HG03139 (cell line): ENCODE data around the gene HSPB7.
"Not testable (repeated sequence)": the region's sequence is repeated elsewhere in the genome, so short reads cannot be mapped to it uniquely, and the experiment has no call there.

Experiments used
- ATAC-seq: cut with Tn5 transposase; IDR thresholded peaks from one replicate; pipeline ENCODE4 v1.9.1; 2021; ENCODE audit not compliant: unreplicated experiment

HSPB7 gene

GRCh38 chr1:16051039-16051438 is 33.2 kb upstream of the HSPB7 start:
- no peak for ATAC-seq

- ATAC-seq = no peak
Observed at GRCh38 chr1:16050328-16050727, 32.5 kb upstream of the HSPB7 start.

DNA sequence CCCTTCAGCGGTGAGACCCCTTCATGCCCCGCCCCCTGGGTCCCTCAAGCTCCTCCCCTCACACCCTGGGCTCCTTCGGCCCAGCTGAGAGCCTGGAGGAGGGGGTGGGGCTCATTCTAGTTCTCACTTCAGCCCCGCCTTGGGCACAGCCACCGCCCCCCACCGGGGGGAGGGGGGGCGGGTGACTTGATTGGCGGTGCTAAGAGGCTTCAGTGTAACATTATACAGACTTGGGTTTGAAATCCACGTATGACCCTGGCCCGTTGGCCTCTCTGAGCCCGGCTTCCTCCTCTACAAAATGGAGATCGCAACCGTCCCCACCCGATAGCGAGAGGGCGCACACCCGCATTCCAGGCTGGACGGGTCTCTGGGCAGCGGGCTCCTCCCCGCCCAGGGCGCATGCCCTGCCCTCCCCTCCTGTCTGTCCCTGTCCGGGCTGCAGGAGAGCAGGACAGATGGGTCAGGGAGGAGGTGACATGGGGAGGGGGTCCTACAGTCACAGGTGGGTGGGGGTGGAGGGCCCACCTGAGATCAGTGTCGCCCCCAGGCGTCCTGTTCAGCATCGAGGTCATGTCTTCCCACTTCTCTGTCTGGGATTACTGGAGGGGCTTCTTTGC is 30.8 kb upstream of the HSPB7 start:
- no peak for ATAC-seq

DNA sequence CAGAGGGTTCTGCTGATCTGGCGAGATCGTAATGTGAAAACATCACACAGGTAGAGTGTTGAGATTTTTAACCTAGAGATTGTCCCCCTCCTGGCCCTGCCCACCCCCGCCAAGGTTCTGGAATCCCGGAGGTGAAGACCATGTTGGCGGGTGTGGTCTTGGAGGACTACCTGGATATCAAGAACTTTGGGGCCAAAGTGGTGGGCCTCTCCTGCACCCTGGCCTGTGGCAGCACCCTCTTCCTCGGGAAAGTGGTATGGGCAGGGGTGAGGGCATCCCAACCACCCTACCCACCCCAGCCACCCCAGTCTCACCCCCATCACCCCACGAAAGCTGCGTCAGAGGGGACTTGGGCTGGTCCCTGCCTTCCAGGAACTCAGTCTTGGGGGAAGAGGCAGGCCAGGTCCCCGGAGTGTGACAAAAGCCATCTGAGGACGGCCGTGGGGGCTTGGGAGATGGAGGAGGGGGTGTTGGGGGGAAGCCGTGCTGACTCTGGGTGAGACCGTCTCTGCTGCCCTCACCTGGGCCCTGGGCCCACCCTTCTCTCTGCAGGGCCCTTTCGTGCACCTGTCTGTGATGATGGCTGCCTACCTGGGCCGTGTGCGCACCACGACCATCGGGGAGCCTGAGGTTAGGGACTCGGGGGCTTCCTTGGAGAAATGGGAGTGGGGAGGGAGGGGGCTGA is 30.1 kb upstream of the HSPB7 start:
- no peak for ATAC-seq

DNA sequence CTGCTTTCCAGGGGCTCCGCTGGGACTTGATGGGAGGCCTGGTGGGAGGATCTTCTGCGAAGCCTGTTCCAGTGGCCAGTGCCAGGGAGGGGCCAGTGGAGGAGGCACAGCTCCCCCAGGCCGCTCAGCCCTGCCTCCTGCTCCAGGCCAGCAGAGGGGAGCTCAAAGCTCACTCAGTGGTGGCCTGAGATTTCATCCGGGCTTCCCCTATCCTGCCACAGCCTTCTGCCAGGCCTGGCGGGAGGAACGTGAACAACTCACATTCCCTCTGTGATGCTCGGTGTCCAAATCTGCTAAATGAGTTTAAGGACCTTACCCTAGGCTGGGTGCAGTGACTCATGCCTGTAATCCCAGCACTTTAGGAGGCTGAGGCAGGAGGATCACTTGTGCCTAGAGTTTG is 29.0 kb upstream of the HSPB7 start:
- no peak for ATAC-seq

DNA sequence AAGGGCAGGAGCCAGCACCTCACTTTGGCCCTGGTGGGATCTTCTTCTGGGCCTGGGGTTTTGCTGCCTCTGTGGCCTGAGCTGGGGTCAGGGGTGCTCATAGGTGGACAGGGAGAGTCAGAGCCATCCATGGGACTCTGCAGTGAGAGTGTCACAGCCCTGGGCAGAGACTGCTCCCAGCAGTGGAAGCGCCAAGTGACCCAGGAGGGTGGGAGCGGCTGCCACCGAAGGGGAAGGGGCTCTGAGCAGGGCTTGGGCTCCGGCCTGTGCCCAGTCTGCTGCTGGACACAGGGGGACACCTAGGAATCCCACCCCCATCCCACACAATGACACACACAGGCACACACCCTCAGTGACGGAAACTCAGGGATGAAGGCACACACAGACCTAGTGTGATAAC is 26.1 kb upstream of the HSPB7 start:
- ATAC-seq = no peak

- ATAC-seq = no peak
Observed at GRCh38 chr1:16043521-16043920, 25.7 kb upstream of the HSPB7 start, which contains the start of gene CLCNKB. Gene CLCNKB, plus strand, starts transcription at chr1:16043782. Its CDS starts 711 bp downstream, at chr1:16044493.

DNA sequence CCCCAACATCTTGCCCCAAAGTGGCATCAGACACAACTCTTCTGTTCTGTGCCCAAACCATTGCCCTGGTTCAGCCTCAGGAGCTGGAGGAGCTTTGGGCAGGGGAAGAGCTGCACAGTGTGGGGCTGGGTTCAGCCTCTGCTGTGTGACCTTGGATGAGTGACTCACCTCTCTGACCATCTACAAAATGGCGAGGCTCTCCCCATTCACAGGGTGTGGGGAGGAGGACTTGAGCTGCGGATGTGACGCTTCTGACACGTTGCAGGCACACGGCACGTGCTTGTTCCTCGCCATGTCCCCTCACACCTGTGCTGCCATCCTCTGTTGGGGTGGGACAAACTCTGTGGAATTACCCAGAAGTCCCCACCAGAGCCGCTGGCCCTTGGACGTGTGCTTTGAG is 24.8 kb upstream of the HSPB7 start:
- not testable (repeated sequence) for ATAC-seq

DNA sequence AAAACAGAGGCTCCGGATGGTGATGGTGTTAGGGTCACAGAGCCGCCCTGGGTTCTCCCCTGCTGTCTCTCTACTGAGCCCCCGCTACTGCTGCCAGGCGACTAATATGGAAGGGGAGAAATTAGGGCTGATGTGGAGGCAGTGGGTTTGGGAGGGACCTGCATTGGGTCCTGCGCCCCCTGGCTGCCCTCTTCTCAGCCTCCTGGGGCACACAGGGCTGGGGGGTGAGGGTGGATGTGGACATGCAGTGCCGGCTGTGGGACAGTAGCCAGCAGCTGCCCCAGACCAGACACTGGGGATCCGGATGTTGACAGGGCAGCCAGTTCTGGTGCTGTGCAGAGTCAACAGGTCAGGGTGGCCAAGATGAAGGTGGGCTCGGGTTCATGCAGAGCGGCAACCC is 24.3 kb upstream of the HSPB7 start:
- no peak for ATAC-seq

- no peak for ATAC-seq
Observed at GRCh38 chr1:16041200-16041599, 23.4 kb upstream of the HSPB7 start.

DNA sequence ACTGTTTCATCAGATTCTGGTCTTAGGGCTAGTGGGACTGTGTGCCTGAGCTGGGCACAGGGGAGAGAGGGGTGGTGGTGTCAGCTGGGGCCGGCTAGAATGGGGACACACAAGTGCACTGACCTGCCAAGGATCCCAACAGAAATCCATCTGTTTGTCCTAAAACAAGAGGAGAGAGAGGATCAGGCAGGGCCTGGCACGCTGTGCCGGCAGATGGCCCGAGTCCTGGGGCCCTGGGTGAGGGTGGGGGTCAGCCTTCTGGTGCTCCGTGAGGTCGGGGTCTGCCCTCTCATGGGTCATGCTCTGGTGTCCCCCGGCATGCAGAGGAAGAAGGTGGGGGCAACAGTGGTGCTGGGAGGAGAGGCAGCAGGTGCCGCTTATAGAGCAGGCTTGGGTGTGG is 22.0 kb upstream of the HSPB7 start:
- ATAC-seq = not testable (repeated sequence)

GRCh38 chr1:16038620-16038912 is 20.7 kb upstream of the HSPB7 start:
- ATAC-seq = no peak

DNA sequence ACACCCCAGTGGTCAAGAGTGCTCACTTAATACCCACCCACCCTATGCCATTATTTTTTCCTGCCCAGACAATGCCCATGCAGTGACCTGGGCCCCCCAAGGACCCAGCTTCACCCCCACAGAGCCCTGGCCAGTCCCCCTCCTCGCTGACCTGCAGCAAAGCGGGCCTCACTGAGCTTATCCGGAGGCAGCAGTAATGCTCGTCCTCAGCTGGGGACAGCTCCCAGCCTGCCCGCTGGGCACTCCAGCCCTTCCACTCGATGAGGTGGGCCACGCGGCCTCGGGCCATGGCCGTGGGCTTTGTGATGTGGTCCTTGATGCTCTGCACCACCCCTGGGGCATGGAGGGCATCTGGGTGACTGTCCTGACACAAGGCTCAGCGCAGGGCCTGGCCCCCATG is 18.6 kb upstream of the HSPB7 start:
- not testable (repeated sequence) for ATAC-seq

DNA sequence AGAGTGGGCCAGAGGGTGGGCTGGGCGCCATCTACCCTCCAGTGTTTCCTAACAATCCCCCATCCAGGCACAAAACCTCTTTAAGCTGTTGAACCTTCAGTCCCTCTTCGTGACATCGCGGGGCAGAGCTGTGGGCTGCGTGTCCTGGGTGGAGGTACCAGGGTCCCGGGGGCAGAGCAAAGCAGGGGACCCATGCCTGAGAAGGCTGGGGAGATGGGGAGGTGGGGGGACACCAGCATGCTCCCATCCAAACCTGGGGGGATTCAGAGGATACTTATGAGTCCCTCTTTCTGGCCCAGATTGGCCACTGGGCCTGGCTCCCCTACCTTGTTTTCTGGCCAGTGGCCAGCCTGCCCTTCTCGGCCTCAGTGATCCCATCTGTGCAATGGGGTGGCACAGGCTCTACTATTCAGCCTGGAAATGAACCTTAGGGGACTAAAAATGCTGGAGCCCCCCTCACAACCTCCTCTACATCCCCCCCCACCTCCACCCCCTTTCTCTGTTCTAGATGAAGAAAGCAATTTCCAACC is 15.3 kb upstream of the HSPB7 start:
- not testable (repeated sequence) for ATAC-seq

- peak; percentile 61 for ATAC-seq
Observed at GRCh38 chr1:16032388-16033102, 14.7 kb upstream of the HSPB7 start.

- ATAC-seq = no peak
Observed at GRCh38 chr1:16031551-16031950, 13.7 kb upstream of the HSPB7 start.

DNA sequence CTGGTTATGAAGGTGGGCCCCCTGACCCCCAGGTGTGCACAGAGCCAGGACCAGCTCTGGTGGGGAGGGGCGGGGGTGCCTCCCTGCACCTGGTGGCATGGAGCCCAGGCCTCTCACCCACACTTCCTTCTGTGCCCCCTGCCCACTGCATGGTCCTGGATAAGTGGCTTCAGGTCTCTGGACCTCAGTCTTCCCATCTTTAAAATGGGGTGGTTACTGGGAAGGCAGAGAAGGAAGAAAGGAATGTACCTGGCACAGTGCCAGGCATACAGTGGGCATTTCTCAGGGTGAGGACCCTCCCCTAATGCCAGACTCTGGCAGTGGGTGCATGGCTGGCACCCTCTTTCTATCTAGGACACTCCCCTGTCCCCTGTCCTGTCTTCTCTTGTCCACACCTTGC is 11.4 kb upstream of the HSPB7 start:
- ATAC-seq = no peak

GRCh38 chr1:16029003-16029268 is 11.1 kb upstream of the HSPB7 start:
- not testable (repeated sequence) for ATAC-seq

- ATAC-seq = no peak
Observed at GRCh38 chr1:16028237-16029002, 10.6 kb upstream of the HSPB7 start.

GRCh38 chr1:16026723-16027484 is 9.1 kb upstream of the HSPB7 start:
- ATAC-seq = no peak

GRCh38 chr1:16026302-16026701 is 8.5 kb upstream of the HSPB7 start:
- ATAC-seq = not testable (repeated sequence)
